Sigmoid colon (tissue), 7 donors: ENCODE results near the gene ALKBH2. TPM values are rescaled to one million over a fixed set of nuclear protein-coding genes. Genes with fewer than 3 reads are reported as not detected.

Experiments
- DNase-seq: peaks from one replicate; pipeline ENCODE4 v3.0.0-alpha.2; 2019
- H3K27ac ChIP-seq, 4 donors: fragments of 200-600 bp; sonication (generic); one replicate each; pipeline ENCODE4 v1.5.1; 2016 to 2019; ENCODE audit warnings: mild to moderate bottlenecking in 1 of 4
- H3K27me3 ChIP-seq, 3 donors: fragments of 200-600 bp; sonication (generic); one replicate each; pipeline ENCODE4 v1.5.1; 2019; ENCODE audit warnings: mild to moderate bottlenecking in 1 of 3
- H3K36me3 ChIP-seq, 4 donors: fragments of 200-600 bp; sonication (generic); one replicate each; pipeline ENCODE4 v1.5.1; 2016 to 2019
- H3K4me1 ChIP-seq, 4 donors: fragments of 200-600 bp; sonication (generic); one replicate each; pipeline ENCODE4 v1.5.1; 2017 to 2019
- H3K4me3 ChIP-seq, 4 donors: fragments of 200-600 bp; sonication (generic); one replicate each; pipeline ENCODE4 v1.5.1; 2017 to 2019; ENCODE audit warnings: mild to moderate bottlenecking in 2 of 4, moderate library complexity in 1 of 4
- H3K9me3 ChIP-seq, 4 donors: fragments of 200-600 bp in 3 of 4; sonication (generic) in 3 of 4; one replicate each; pipeline versions ENCODE4 v1.5.1 to v1.6.1; 2013 to 2019
- EP300 ChIP-seq, 4 donors: sonication (generic); formaldehyde crosslinking; IDR thresholded peaks; one replicate each; pipeline ENCODE4 v1.6.1; 2017; ENCODE audit warnings: antibody characterized with exemption in 4 of 4
- POLR2A ChIP-seq, 2 donors: fragments of 450-650 bp; IDR thresholded peaks; one replicate each; pipeline ENCODE4 v1.6.1; 2016; ENCODE audit warnings: antibody characterized with exemption in 2 of 2, mild to moderate bottlenecking in 2 of 2, moderate library complexity in 2 of 2
- POLR2AphosphoS5 ChIP-seq, 4 donors: sonication (generic); formaldehyde crosslinking; IDR thresholded peaks; one replicate each; pipeline ENCODE4 v1.6.1; 2017; ENCODE audit warnings: antibody characterized with exemption in 4 of 4
- WGBS, 2 donors: extraction: QIAGEN DNeasy Blood & Tissue Kit; methylation state at CpG; one replicate each; pipeline ENCODE4 v1.1.7; 2013; 5-methylcytosine and 5-hydroxymethylcytosine counted together
- intact Hi-C: fragments of 100-400 bp; cut with DNase I; formaldehyde crosslinking; loops from one replicate; pipeline ENCODE4 v1.15.1; 2023
- polyA plus RNA-seq, 3 donors: library from polyadenylated mRNA; stranded (reverse); fragments of 200-250 nt; gene quantifications; one replicate each; pipeline ENCODE4 v1.2.3, GENCODE V29; 2013
- total RNA-seq, 4 donors: library from RNA; depleted of rRNA; stranded (reverse); fragments of >200 nt; gene quantifications; one replicate each; pipeline ENCODE4 v1.1.0, GENCODE V29; 2016
- TF ChIP-seq, protein P1 (sequence below), 4 experiments: fragments of 450-650 bp in 3 of 4; fragments of 200-600 bp in 1 of 4; IDR thresholded peaks; one replicate each; pipeline ENCODE4 v1.5.1; 2016 to 2019; ENCODE audit warnings: antibody characterized with exemption in 4 of 4, mild to moderate bottlenecking in 3 of 4, moderate library complexity in 2 of 4
- donor health status: healthy with polysubstance abuse.
- donor health status: Bipolar disorder and iron deficiency.
- donor health status: healthy.

ALKBH2 gene
- total RNA-seq (10 to 100 TPM; 11.6 to 29.3 (median 16.5) TPM), polyA plus RNA-seq (10 to 100 TPM in 2 of 3 donors, 1 to 10 TPM in 1; 5.3 to 17.9 (median 14.4) TPM)

DNA sequence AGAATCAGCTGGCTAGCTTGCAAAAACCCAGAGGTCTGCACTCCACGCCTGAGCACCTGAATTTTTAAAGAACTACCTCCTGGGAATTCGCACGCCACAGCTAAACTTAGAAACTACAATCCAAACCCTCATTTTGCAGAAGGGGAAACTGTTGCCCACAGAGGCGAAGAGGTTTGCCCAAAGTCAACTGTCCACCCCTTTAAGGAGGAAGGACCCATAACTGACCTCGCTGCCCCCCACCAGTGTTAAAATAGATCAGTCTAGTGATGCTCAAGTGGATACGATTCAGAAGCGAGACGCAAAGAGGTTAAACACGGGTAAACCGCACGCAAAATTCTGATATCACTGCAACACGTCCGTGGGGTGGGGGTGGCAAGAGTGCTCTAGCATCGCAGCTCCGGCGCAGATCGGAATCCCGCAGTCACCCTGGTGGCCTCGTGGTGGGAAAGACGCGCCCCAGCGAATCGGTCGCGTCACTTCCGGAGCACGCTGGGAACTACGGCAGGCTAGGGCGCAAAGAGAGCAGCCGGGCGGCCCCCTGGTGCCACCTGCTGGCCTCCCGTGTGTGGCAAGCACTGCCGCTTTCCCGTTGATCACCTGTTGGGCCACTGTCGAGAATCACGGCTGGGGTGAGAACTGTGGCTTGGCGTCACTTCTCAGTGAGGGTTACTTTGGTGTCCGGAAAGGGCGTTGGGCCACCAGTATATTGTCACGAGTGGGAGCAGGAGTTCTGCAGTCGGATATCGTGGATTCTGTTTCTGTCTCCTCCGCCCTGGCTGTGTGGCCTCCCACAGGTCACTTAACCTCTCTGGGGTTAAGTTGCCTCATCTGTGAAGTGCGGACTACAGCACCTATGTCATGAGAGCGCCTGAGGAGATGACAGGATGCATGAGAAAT, at the start of gene ALKBH2:
ALKBH2 (minus strand) TSS at position 451 of the 897 bp plus-strand sequence. CDS start 686 bp downstream, outside the sequence.
- peak; percentile 96 for DNase-seq
- H3K4me1 ChIP-seq, result peaks cover 0 to 32% (median 27%) of the 10 kb centered on the region in 4 donors
- WGBS, 2 donors, result 6 to 9% methylated on average over 45 of the region's 45 CpGs
- H3K36me3 ChIP-seq, result peaks cover 0 to 32% (median 9%) of the 10 kb centered on the region in 4 donors
- peak within 1 kb of the TSS; percentile 41 to 60 (median 52) for H3K4me3 ChIP-seq
- no peaks in the 10 kb centered on the region for H3K27me3 ChIP-seq
- intact Hi-C loops, result loop anchor here (2.0 to 10.0 kb wide), 6 partner anchors 40 to 526 kb away; partner anchors contain the start of genes SELPLG, SSH1 and USP30
- H3K9me3 ChIP-seq, result no peaks in the 10 kb centered on the region
- peak within 1 kb of the TSS; percentile 70 to 81 (median 76) for H3K27ac ChIP-seq
- TF ChIP-seq EP300 (IDR thresholded peaks at IDR 0.05) (peak in 2 of 4 donors; percentile 5 to 82), POLR2A (IDR thresholded peaks at IDR 0.05) (peak in 1 of 2 donors; percentile 17), POLR2AphosphoS5 (IDR thresholded peaks at IDR 0.05) (peak; percentile 69 to 90 (median 77))
- TF ChIP-seq, protein P1, sequence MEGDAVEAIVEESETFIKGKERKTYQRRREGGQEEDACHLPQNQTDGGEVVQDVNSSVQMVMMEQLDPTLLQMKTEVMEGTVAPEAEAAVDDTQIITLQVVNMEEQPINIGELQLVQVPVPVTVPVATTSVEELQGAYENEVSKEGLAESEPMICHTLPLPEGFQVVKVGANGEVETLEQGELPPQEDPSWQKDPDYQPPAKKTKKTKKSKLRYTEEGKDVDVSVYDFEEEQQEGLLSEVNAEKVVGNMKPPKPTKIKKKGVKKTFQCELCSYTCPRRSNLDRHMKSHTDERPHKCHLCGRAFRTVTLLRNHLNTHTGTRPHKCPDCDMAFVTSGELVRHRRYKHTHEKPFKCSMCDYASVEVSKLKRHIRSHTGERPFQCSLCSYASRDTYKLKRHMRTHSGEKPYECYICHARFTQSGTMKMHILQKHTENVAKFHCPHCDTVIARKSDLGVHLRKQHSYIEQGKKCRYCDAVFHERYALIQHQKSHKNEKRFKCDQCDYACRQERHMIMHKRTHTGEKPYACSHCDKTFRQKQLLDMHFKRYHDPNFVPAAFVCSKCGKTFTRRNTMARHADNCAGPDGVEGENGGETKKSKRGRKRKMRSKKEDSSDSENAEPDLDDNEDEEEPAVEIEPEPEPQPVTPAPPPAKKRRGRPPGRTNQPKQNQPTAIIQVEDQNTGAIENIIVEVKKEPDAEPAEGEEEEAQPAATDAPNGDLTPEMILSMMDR (IDR thresholded peaks at IDR 0.05), result peak; percentile 93 to 98 (median 95)

DNA sequence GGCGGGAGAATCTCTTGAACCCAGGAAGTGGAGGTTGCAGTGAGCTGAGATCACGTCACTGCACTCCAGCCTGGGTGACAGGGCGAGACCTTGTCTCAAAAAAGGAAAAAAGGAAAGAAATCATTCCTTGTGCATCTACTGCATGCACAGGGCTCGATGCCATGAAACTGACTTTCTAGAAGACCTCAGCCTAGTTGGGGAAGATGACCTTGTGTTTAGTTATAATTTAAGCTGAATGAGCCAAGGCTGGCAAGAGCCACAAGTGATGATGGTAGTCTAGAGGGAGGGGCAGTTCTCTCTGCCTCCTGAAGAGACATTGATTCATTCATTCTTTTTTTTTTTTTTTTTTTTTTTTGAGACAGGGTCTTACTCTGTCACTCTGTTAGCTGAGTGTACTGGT, 47.3 kb upstream of the ALKBH2 start:
- TF ChIP-seq EP300 (IDR thresholded peaks at IDR 0.05) (no peak), POLR2AphosphoS5 (IDR thresholded peaks at IDR 0.05) (no peak), POLR2A (IDR thresholded peaks at IDR 0.05) (no peak)
- TF ChIP-seq, protein P1 (IDR thresholded peaks at IDR 0.05), result no peak
- H3K36me3 ChIP-seq, result peaks cover 0 to 14% (median 7%) of the 10 kb centered on the region in 4 donors
- no peaks in the 10 kb centered on the region for H3K9me3 ChIP-seq
- H3K27me3 ChIP-seq, result no peaks in the 10 kb centered on the region
- H3K4me1 ChIP-seq, result peaks cover 0 to 30% (median 16%) of the 10 kb centered on the region in 4 donors
- peak; percentile 20 for DNase-seq
- 79 to 88% methylated on average over 4 of the region's 4 CpGs for WGBS, 2 donors
- H3K4me3 ChIP-seq, result no peak overlapping the region
- H3K27ac ChIP-seq, result no peak overlapping the region
- intact Hi-C loops, result no loop called here

DNA sequence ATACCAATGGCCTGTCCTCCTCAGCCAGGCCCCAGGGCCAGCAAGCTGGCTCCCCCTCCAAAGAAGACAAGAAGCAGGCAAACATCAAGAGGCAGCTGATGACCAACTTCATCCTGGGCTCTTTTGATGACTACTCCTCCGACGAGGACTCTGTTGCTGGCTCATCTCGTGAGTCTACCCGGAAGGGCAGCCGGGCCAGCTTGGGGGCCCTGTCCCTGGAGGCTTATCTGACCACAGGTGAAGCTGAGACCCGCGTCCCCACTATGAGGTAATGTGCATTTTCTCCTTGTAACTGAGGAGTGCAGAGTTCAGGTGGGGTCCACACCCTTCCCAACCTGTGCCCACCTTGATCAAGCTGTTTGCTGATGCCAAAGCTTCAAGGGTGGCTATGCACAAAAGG, 46.5 kb upstream of the ALKBH2 start:
- Histone ChIP-seq H3K4me3 (no peak overlapping the region), H3K9me3 (no peaks in the 10 kb centered on the region), H3K4me1 (peaks cover 0 to 23% (median 12%) of the 10 kb centered on the region in 4 donors), H3K27ac (no peak overlapping the region), H3K36me3 (peaks cover 0 to 14% (median 7%) of the 10 kb centered on the region in 4 donors), H3K27me3 (no peaks in the 10 kb centered on the region)
- intact Hi-C loops, result no loop called here
- no peak for TF ChIP-seq POLR2A (IDR thresholded peaks at IDR 0.05)
- TF ChIP-seq, protein P1 (IDR thresholded peaks at IDR 0.05), result no peak
- 81 to 85% methylated on average over 7 of the region's 7 CpGs for WGBS, 2 donors
- peak; percentile 49 for DNase-seq

DNA sequence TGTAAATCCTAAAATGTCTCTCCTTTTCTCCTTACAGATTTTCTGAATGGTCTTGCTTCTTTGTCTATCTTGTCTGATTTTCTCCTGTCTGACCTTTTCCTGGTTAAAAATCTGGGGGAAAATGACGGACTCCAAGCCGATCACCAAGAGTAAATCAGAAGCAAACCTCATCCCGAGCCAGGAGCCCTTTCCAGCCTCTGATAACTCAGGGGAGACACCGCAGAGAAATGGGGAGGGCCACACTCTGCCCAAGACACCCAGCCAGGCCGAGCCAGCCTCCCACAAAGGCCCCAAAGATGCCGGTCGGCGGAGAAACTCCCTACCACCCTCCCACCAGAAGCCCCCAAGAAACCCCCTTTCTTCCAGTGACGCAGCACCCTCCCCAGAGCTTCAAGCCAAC, 46.1 kb upstream of the ALKBH2 start:
- intact Hi-C loops, result no loop called here
- peak; percentile 55 for DNase-seq
- 95 to 97% methylated on average over 9 of the region's 9 CpGs for WGBS, 2 donors
- Histone ChIP-seq H3K36me3 (peaks cover 0 to 14% (median 7%) of the 10 kb centered on the region in 4 donors), H3K4me1 (peaks cover 0 to 26% (median 16%) of the 10 kb centered on the region in 4 donors), H3K9me3 (no peaks in the 10 kb centered on the region), H3K27me3 (no peaks in the 10 kb centered on the region), H3K27ac (no peak overlapping the region), H3K4me3 (no peak overlapping the region)
- TF ChIP-seq POLR2AphosphoS5 (IDR thresholded peaks at IDR 0.05), result no peak
- TF ChIP-seq, protein P1 (IDR thresholded peaks at IDR 0.05), result no peak
- TF ChIP-seq EP300 (IDR thresholded peaks at IDR 0.05), result no peak
- no peak for TF ChIP-seq POLR2A (IDR thresholded peaks at IDR 0.05)
